Daoy (cell line): ENCODE measurements around the gene CHAMP1. TPM values are rescaled to one million over a fixed set of nuclear protein-coding genes. Genes with fewer than 3 reads are reported as not detected.
"Not testable (repeated sequence)": the region's sequence is repeated elsewhere in the genome, so short reads cannot be mapped to it uniquely, and the experiment has no call there.

Experiments
- DNase-seq: peaks from one replicate; pipeline ENCODE4 v3.0.0-alpha.2; 2015; ENCODE audit warnings: low read depth
- total RNA-seq: library from RNA; depleted of rRNA; stranded (reverse); fragments of >200 nt; shearing (Covaris generic); gene quantifications from 2 replicates; pipeline ENCODE4 v1.2.3, GENCODE V29; 2014; rRNA removed

The CHAMP1 gene
- total RNA-seq, 1 experiment from 2014 or later: 11.8 TPM

- no peak for DNase-seq
These were observed 20.2 kb downstream of the CHAMP1 start for GRCh38 chr13:114334305-114335053.

DNA sequence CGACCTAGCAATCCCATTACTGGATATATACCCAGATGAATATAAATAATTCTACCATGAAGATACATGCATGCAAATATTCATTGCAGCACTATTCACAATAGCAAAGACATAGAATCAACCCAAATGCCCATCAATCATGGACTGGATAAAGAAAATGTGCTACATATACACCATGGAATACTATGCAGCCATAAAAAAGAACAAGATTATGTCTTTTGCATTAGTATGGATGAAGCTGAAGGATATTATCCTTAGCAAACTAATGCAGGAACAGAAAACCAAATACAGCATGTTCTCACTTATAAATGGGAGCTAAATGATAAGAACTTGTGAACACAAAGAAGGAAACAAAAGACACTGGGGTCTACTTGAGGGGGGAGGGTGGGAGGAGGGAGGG, 22.2 kb downstream of the CHAMP1 start:
- not testable (repeated sequence) for DNase-seq

GRCh38 chr13:114338959-114339358, 24.7 kb downstream of the CHAMP1 start:
- no peak for DNase-seq

- DNase-seq: peak; percentile 52
These were observed 25.7 kb downstream of the CHAMP1 start for GRCh38 chr13:114339857-114340534.

GRCh38 chr13:114341003-114341777, 26.9 kb downstream of the CHAMP1 start:
- DNase-seq: no peak

DNA sequence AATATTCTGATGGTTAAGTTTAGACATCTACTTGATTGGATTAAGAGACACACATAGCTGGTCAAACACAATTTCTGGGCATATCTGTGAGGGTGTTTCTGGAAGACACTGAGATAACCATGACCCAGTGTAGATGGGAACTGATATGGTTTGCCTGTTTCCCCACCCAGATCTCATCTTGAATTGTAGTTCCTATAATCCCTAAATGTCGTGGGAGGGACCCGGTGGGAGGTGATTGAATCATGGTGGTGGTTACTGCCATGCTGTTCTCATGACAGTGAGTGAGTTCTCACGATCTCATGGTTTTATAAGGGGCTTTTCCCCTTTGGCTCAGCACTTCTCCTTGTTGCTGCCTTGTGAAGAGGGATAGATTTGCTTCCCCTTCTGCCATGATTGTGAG, 33.0 kb downstream of the CHAMP1 start:
- DNase-seq: not testable (repeated sequence)

DNA sequence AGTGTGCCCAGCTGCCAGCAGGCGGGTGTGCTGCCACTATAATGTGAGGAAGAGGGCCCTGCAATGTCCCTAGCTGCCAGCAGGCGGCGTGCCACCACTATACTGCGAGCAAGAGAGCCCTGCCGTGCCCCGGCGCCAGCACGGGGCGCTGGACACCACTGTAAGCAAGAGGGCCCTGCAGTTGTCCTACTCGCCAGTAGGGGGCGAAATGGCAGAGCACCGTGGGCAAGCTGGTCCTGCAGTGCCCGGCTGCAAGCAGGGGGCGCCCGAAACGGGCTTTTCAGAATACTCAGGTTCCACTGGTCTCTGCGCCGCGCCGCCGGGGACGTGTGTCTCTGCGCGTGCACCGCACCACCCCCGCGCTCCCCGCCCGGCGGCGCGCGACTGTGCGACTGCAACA, 38.5 kb downstream of the CHAMP1 start:
- DNase-seq: peak; percentile 30

- DNase-seq: not testable (repeated sequence)
These were observed 39.1 kb downstream of the CHAMP1 start for GRCh38 chr13:114353382-114353781.

Other genes starting within 250 kb of the CHAMP1 start
- gene RASA3, start 181.9 kb upstream of the CHAMP1 start, total RNA-seq: 12.0 and 13.2 TPM in 2 replicates
- gene CFAP97D2, start 135.2 kb upstream of the CHAMP1 start, total RNA-seq: not detected in 2 replicates
- gene CDC16, start 79.6 kb upstream of the CHAMP1 start, total RNA-seq: 19.0 and 19.5 TPM in 2 replicates
- gene UPF3A, start 32.9 kb upstream of the CHAMP1 start, total RNA-seq: 7.7 and 14.3 TPM in 2 replicates